ENCODE measurements around the gene CCDC87. TPM values are rescaled to one million over a fixed set of nuclear protein-coding genes. Genes with fewer than 3 reads are reported as not detected.

CCDC87 gene
- total RNA-seq, 1 experiment from 2014 or later, result 1.1 TPM

GRCh38 chr11:66568124-66568916 is 24.5 kb downstream of the CCDC87 start, which contains the start of gene CTSF:
TSS of gene CTSF (minus strand) at chr11:66568606. CDS start at chr11:66568486, 120 bp downstream.
- Histone ChIP-seq H3K9me3 (ENCODE audit: control insufficient read depth, low read depth, low read length) (no peaks in the 10 kb centered on the region), H3K27ac (ENCODE audit: insufficient read length, low read depth, low read length) (no peak within 1 kb of the TSS), H3K79me2 (ENCODE audit: insufficient read depth, low read length) (no peaks in the 10 kb centered on the region), H4K5ac (ENCODE audit: insufficient read length, low read depth, low read length) (no peak within 1 kb of the TSS), H3K56ac (ENCODE audit: insufficient read length, low read depth, low read length) (no peak within 1 kb of the TSS), H2BK20ac (ENCODE audit: low read depth, low read length, poor library complexity, severe bottlenecking) (no peak within 1 kb of the TSS), H4K20me1 (ENCODE audit: control insufficient read depth, insufficient read depth, insufficient read length) (no peaks in the 10 kb centered on the region), H3K23me2 (ENCODE audit: insufficient read length, low read depth, low read length, poor library complexity, severe bottlenecking) (no peaks in the 10 kb centered on the region), H2BK15ac (ENCODE audit: low read depth, low read length) (no peak within 1 kb of the TSS), H2BK5ac (ENCODE audit: insufficient read length, low read length) (no peak within 1 kb of the TSS), H3T11ph (ENCODE audit: low read length) (no peak within 1 kb of the TSS), H2BK12ac (ENCODE audit: insufficient read length, low read depth, low read length) (no peak within 1 kb of the TSS), H3K18ac (ENCODE audit: insufficient read length, low read depth, low read length) (peak within 1 kb of the TSS; percentile 34), H4K8ac (replicated peaks; ENCODE audit: insufficient read length, low read depth, low read length) (no peak within 1 kb of the TSS), H3K4me1 (ENCODE audit: insufficient read depth, low read length) (peaks cover 11% of the 10 kb centered on the region), H2AFZ (ENCODE audit: low read length) (no peak within 1 kb of the TSS), H3K4ac (ENCODE audit: low read depth, low read length) (no peak within 1 kb of the TSS), H3K79me1 (ENCODE audit: insufficient read depth, low read depth, low read length, poor library complexity, severe bottlenecking) (no peaks in the 10 kb centered on the region), H3K23ac (ENCODE audit: insufficient read length, low read depth, low read length) (no peak within 1 kb of the TSS), H3K9ac (ENCODE audit: extremely low read depth, insufficient read length, low read length) (no peak within 1 kb of the TSS), H2BK120ac (ENCODE audit: low read depth, low read length, poor library complexity, severe bottlenecking) (no peak within 1 kb of the TSS), H3K4me2 (ENCODE audit: insufficient read depth, insufficient read length, low read length) (no peak within 1 kb of the TSS), H3K14ac (ENCODE audit: insufficient read depth, low read length) (peak within 1 kb of the TSS; percentile 58; the same call in 1 of the 2 replicates), H2AK5ac (ENCODE audit: insufficient read length, low read length) (no peak within 1 kb of the TSS), H4K91ac (ENCODE audit: insufficient read length, low read depth, low read length) (no peak within 1 kb of the TSS), H3K27me3 (ENCODE audit: insufficient read depth, low read length) (no peaks in the 10 kb centered on the region)
- no peak for TF ChIP-seq CTCF (conservative IDR thresholded peaks at IDR 0.05)
- Mint-ChIP-seq H3K27me3 (ENCODE audit: low read depth) (peaks cover 2% of the 10 kb centered on the region), H3K4me1 (peaks cover 25 to 33% of the 10 kb centered on the region in 2 experiments), H3K27ac (peak within 1 kb of the TSS; percentile 96 to 100 (median 98); a peak in 6 of 7 replicates), H3K36me3 (ENCODE audit: insufficient read depth in 1 of 3, low read depth in 3 of 3) (peaks cover 2 to 18% (median 6%) of the 10 kb centered on the region in 3 experiments; a peak in 6 of 7 replicates), H3K9me3 (peaks cover 8 to 13% of the 10 kb centered on the region in 2 experiments), H3K4me3 (no peak within 1 kb of the TSS)
- WGBS (ENCODE audit: extremely low coverage, insufficient read length, low lambda C conversion rate), result no CpG with 5 or more reads among the region's 77 CpGs
- peak; percentile 67 for DNase-seq

Data from H9 (cell line).